ENCODE measurements around the gene HNRNPA1.
"Not testable (repeated sequence)": the region's sequence is repeated elsewhere in the genome, so short reads cannot be mapped to it uniquely, and the experiment has no call there.

The HNRNPA1 gene

DNA sequence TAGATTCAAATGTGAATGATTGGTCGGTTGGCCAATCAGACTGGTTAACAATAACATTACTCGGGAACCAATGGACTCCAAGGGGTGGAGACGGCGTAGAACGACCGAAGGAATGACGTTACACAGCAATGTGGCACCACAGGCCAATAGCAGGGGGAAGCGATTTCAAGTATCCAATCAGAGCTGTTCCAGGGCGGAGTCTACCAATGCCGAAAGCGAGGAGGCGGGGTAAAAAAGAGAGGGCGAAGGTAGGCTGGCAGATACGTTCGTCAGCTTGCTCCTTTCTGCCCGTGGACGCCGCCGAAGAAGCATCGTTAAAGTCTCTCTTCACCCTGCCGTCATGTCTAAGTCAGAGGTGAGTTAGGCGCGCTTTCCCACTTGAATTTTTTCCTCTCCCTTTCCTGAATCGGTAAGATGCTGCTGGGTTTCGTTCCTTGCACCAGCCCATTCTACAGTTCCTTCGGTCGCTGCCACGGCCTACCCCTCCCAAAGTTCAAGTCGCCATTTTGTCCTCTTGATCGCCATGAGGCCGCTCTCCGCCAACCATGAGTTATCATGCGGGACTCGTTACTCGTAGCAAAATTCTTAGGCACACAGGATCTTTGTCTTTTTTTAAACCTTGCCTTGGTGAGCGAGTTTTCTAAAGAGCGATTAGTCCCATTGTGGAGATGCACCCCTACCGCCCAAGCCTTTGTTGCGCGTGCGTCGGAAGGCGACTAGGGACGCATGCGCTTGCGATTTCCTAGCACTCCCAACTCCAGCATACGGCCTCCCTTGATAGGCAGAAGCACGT is at the start of gene HNRNPA1:
Gene HNRNPA1 (plus strand): TSS at position 259 of the 793 bp plus-strand sequence. CDS start 82 bp downstream, at position 341.
- peak; percentile 100 for DNase-seq

DNA sequence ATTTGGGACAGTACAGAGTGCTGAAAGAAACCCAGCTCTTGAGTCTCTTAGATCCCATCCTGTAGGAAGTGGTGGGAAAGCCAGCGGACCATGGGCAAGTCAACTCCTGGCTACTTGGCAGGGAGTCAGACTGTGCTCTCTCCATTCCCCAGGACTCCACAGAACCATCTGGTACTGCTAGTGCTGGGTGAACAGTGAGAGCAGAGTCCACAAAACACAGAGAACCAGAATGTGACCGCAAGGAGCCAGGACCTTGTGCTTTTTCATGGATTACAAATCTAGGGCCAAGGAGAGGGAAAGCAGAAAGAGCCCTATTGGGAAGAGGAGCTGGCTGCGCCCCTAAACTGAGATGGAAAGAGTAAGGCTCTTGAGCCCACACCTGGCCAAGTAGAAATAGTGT is 49.3 kb upstream of the HNRNPA1 start:
- DNase-seq, result not testable (repeated sequence)

DNA sequence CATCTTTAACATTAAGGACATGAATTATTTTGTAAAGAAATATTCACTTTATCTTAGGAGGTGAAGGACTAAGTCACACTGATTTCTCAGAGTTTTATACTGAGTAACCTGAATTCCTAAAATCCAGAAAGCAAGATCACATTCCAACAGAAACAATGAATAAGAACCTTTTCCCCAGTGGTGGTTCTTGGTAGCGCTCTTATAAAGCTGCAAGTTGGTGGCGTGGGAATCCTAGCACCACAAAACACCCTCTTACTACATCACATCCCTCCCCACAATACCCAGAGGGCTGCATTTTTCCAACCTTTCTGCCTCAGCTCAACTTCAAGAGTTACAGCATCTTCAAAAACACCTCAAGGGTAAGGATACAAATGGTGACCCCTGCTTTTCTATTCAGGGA is 47.7 kb upstream of the HNRNPA1 start:
- DNase-seq, result peak; percentile 78

DNA sequence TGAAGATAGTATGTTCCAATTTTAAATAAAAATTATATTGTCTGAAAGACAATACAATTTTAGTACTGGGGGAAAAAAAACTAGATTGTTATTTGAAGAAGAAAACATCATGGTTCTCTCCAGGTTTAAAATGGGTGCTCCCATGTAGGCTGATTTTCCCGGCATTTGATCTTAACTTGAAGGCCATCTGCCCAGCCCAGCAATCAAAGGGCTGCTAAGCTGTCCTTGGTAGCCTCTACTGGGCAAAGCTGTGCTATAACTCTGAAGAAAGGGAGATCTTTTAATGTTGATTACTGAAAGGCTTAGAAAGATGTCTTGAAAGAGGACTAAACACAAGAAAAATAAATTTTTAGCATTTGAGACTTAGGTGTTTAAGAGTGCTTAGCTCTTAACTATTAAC is 42.0 kb upstream of the HNRNPA1 start:
- DNase-seq, result no peak

DNA sequence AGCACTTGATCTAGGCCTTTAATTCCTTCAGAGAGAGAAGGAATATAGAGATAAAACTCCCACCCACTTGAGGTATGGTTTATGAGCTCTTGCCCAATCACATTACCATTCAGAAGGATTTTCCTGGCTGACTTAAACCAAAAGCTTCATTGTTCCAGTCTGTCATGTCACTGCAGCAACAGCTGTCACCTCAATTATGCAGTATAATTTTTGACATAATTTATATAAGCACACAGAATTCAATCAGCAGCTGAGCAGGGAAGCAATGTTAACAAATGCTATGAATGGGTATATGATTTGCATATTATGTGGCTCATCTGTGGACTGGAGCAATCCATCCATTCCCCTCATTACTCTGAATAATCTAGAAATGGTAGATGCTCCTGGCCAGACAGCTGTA is 40.9 kb upstream of the HNRNPA1 start:
- DNase-seq, result no peak

DNA sequence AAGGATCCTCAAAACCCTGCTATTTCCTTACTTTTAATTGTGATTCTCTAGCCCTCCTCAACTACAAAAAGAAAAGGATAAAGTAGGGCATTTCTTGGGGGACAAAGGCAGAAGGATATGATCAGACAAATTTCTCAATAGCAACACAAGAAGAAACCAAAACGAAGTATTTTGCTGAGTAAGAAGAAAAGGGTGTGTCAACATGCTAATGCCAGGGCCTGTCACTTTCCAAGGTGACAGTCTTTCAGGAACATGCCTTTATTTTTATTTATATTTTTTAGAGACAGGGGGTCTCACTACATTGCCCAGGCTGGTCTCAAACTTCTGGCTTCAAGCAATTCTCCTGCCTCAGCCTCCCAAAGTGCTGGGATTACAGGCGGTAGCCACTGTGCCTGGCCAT is 40.4 kb upstream of the HNRNPA1 start:
- no peak for DNase-seq

DNA sequence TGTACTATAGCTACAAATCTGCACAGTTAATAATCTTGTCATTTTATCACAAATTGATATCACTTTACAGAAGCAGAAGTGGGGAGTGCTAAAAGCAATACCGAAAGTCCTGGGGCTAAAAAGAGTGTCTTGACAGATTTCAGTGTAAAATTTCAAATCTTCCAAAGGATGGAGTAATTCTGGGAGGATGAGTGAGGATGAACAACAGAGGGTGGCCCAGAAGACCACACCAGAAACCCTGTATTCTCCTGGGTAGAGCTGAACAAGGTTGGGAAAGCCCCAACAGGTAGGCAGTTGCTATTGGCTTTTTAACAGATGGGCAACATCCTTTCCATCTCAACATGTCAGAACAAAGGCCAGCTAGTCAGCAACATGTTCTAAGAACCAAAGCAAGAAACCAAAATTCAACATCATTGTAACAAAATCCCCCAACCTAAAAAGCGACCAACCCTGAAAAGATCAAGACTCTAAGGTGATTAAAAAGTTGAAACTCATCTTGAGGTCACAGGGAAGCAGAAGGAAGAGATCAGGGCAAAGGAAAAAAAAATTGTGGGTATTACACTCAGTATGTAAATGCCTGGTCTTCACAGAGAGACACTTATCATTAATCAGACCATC is 39.4 kb upstream of the HNRNPA1 start:
- no peak for DNase-seq

DNA sequence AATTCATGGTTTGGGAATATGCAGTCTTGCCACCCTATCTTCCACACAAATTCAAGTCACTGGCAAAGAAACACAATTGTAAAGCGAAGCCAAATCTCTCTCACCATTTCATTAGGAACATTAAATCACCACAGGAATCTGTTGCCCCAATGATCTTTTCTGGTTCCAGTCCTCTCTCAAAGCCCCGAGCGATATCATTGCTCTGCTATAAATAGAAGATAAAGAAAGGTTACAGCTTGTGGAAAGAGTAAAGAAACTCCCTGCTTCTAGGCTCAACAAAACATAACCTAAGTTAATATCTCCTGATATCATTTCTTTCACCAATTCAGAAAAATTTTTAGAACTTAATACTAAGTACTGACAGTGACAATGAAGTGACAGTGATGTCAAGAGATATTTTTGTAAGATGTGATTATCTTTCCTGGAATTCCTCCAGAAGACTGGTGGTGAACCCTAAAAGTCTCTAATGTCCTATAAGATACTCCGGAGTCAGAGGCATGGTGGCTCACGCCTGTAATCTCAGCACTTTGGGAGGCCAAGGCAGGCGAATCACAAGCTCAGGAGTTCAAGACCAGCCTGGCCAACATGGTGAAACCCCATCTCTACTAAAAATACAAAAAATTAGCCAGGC is 34.4 kb upstream of the HNRNPA1 start:
- DNase-seq, result no peak

DNA sequence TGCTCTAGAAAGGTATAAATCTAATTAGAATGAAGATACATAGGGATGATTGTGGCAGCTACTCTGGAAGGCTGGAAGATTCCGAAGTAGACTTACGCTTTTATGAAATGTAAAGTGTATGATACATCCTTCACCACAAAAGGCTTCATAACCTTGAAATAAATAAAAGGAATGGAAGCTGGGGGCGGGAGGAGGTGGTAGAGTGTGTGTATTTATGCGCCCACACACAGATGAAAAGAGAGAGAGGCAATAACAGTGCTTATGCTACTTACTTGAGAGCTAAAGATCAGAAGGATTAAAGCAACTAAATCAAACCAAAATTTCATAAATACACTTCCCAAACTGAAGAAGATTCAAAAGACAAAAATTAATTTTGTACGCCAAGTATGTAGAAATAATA is 31.0 kb upstream of the HNRNPA1 start:
- no peak for DNase-seq

DNA sequence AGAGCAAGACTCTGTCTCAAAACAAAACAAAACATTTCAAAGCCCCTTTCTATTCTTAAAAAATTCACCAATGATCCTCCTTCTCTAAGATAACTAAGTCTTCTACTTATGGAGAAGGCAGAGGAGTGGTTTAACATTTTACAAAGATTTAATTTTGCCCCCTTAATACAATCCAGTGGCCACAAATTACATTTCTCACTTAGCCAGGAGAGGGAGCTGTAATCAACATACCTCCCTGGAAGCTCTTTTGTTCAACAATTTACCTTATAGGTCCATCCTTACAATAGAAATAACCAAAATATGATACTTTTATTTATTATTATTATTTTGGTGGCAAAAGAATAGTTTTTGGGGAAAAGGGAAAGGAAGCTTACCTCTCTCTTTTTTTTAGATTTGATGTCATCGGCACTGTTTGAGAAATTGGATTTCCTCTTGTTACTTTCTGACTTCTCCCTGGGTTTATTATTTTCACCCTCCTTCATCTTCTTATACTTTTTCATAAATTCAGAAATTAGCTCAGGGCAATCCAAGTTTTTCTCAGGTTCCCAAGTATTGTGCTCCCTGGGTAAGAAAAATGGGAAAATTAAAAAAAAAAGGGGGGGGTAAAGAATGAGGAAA is 28.8 kb upstream of the HNRNPA1 start:
- peak; percentile 58 for DNase-seq

DNA sequence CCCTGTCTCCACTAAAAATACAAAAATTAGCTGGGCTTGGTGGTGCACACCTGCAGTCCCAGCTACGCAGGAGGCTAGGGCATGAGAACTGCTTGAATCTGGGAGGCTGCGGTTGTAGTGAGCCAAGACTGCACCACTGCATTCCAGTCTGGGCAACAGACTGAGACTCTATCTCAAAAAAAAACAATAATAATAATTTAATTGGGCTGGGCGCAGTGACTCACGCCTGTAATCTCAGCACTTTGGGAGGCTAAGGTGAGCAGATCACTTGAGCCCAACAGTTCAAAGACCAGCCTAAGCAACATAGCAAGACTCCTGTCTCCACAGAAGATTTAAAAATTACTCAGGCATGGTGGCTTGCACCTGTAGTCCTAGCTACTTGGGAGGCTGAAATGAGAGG is 27.3 kb upstream of the HNRNPA1 start:
- no peak for DNase-seq

DNA sequence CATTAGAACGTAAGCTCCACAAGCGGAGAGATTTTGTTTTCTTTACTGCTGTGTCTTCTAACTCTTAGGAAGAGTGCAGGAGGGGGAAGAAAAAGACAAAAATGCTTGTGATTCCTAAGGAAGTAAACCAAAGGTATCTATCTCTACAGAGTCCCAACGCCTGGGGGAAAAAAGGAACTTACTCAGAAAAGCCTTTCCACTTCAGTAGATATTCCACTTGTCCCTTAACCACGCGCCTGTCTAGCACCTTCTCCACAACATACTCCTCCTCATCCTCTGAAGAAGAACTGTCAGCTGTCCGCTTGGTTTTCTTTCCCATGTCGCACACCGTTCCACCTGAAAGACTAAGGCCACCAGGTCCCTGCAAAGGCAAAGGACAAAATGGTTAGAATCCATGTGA is 23.2 kb upstream of the HNRNPA1 start:
- DNase-seq, result no peak

DNA sequence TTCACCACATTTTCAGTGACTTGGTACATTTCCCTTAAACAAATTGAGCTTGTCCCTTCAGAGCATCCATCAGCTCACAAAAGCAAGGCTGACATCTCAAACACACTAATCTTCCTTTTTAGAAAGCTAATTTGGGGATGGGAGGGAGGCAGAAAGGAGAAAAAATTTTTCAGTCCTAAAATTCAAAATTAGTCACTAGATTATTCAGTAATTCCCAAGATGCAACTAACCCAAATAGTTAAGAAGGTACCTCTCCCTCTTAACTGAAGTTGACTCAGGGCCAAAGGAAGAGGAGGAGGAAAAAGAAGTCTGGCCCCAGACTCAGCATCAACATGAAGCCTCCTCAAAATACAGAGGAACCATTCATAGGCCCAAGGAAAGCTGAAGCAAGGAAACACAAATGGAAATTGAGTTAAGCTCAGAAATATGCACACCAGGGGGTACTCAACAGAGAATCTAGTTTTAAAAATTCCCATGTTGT is 22.3 kb upstream of the HNRNPA1 start:
- peak; percentile 90 for DNase-seq

DNA sequence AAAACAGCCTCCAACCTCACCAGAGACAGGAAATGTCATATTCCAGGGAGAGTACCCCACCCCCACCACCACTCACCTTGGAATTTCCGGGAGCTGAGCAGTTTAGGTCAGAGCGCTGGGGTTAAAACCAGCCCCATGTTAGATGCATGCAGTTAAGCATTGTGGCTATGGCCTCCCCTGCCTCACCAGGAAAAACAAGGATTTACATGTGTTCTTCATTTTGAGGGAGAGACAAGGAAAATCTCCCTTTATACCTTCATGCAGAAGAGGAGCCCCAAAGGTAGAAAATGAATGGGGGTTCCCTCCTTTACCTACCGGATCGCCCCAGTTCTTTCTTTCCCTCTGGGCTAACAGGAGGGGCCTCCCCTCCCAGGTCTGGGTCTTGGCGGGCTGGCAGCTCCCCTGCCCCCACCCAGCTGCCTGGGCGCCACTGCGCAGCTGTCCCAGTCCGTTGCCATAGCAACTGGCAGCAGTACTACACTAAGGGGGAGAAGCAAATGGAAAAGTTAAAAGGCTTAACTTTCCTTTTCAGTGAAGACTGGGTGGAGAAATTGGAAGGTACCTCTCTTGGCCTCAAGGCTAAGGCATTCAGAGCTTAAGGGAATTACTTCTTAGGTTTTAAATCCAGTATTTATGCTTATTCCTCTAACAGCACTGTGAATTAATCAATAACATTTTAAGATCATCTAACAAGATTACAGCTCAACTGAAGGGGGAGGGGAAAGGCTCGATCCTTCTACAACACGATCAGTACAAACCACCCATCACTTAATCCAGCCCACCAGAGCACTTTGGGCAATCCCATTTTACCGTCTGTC is 21.1 kb upstream of the HNRNPA1 start:
- peak; percentile 94 for DNase-seq

DNA sequence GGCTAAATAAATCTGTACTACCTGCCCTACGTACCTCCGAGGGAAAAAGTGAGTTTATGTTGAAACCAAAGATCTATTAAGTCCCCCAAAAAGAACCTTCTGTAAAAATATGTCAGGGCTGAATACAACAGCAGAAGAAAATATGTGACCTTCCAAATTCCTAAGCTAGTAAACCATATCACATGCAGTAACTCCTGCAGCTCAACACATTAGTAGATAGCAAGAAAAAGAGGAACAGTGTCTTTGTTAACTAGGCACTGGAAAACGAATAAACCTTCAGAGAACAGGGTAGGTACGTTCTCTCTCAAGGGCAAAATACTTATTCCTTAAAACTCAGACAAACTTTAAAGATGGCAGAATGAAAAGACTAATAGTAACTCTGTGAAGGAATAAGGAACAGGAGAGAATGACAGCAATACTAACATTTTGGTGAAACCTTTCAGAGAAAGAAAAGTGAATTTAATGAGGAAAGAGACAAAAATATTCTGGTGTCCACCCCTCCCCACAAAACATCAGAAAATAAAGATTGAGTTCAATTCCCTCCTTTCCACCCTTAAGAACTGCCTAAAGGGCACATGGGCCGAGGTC is 18.6 kb upstream of the HNRNPA1 start:
- DNase-seq, result peak; percentile 30

DNA sequence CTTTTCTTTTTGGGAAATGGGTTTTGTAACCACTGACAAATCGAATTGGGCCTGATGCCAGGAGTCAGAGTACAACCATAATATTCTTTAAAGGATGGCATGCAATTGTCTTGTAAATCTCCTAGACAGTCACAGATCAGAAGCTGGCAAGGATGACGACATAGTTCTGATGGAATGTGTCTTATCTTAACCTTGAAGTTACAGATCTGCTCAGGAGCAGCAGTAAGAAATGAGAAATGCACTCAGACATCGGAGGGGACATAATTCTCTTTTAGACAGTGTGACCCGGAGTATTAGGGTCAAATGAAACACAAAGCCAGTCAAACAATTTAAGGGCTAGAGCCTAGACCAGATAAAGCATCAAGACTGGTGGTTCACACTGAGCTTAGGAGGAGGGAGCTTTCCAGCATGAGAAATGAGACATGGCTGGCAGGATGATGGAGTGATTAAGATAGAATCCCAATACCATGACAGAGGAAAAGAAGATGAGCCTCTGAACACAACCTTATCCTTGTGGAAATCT is 18.1 kb upstream of the HNRNPA1 start:
- peak; percentile 83 for DNase-seq

DNA sequence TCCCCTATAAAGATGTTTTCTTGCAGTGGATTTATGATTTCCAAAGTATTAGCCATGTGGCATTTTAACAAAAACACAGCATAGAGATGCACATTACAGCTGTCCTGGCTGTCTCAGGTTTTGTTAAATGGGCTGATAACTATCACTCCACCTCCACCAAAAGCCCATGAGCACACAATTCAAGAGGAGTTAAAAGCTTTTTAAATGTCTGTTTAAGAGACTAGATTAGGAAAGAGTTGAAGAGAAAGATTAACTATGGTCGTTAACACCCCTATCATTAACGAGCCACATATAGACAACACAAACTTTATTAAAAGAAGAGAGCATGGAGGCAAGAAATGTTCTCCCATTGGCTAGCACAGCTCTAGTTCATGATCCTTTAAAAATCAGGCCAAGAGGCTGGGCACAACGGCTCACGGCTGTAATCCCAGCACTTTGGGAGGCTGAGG is 15.1 kb upstream of the HNRNPA1 start:
- DNase-seq, result no peak

DNA sequence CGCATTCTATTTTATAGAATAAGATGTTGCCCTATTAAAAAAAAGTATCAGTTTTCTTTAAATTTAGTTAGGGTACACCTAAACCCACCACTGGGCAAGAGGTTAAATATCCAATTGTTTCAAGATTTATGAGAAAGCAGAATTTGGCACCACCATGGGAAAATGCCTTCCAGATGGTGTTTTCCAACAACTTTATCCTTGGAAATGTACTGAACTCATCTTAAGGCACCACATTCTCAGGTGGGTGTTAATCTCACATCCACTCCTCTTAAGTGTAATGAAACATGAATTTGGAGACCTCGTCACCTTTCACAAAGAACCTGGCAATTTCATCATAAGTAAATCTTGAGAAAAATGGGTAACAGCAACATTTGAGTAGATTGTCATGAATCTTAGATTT is 13.7 kb upstream of the HNRNPA1 start:
- DNase-seq, result no peak

DNA sequence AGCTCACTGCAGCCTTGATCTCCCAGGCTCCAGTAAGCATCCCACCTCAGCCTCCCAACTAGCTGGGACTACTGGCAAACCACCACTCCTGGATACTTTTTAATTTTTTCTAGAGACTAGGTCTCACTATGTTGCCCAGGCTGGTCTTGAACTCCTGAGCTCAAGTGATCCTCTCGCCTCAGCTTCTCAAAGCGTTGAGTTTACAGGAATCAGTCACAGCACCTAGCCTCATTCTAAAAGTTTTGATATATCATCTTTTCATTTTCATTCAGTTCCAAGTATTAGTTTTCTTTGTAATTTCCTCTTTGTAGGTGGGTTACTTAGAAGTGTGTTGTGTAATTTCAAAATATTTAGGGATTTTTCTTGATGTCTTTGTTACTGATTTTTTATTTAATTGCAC is 10.2 kb upstream of the HNRNPA1 start:
- DNase-seq, result no peak

DNA sequence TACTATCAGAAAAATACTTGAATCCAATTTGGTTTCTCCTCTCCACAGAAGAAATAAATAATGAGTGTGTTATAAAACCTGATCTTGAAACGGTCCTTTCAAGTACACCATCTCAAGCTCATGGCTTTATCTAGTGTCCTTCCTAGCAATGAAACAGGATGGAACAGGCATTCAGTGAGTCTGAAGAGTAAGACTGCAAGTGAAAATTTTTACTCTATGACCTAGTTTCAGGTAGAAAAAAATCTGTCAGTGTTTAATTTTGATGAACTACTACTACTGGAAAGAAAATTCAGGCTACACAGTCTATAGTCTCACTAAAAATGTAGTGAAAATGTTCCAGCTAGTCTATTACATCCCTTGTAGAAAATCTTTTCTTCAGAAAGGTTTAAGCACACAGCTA is 8.3 kb upstream of the HNRNPA1 start:
- DNase-seq, result no peak

DNA sequence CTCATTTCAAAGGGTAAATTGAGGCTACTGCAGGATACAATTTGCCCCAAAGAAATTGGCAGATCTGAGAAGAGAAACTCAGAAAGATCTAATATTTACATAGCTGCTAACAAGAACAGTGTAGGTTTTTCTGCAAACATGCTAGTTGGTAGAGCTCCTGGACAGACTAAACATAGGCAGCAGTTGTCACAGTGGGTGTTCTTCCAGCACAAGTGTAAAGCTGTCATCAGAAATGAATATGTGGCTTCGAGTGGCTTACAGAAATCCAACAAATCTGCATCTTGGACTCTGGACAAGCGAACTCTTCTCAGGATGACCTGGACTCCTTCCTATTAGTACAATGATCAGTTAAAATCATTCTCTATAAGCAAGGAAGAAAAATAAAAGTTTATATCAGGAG is 6.5 kb upstream of the HNRNPA1 start:
- no peak for DNase-seq

DNA sequence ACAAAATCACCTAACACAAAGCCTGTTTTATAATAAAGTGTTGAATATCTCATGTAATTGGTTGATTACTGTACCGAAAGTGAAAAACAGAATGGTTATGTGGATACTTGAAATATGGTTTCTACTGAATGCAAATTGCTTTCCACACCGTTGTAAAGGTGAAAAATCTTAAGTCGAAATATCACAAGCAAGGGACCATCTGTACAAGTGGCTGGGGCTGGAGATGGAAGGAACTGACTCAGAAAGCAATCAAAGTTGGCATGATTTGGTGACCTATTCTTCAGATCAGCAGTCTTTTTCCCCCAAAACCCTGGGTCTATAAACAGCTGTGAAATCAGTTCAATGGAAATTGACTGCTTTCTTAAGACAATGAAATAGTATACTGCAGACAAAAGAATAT is 4.2 kb upstream of the HNRNPA1 start:
- no peak for DNase-seq

Data from fibroblast of skin of right biceps (primary cell).